GM21529 (cell line): ENCODE data around the gene PRM1.
"Not testable (repeated sequence)": the region's sequence is repeated elsewhere in the genome, so short reads cannot be mapped to it uniquely, and the experiment has no call there.

Source experiments
- ATAC-seq: cut with Tn5 transposase; IDR thresholded peaks from one replicate; pipeline ENCODE4 v1.9.1; 2021; ENCODE audit not compliant: unreplicated experiment

Gene PRM1

GRCh38 chr16:11298143-11298900 lies 17.2 kb upstream of the PRM1 start:
- no peak for ATAC-seq

DNA sequence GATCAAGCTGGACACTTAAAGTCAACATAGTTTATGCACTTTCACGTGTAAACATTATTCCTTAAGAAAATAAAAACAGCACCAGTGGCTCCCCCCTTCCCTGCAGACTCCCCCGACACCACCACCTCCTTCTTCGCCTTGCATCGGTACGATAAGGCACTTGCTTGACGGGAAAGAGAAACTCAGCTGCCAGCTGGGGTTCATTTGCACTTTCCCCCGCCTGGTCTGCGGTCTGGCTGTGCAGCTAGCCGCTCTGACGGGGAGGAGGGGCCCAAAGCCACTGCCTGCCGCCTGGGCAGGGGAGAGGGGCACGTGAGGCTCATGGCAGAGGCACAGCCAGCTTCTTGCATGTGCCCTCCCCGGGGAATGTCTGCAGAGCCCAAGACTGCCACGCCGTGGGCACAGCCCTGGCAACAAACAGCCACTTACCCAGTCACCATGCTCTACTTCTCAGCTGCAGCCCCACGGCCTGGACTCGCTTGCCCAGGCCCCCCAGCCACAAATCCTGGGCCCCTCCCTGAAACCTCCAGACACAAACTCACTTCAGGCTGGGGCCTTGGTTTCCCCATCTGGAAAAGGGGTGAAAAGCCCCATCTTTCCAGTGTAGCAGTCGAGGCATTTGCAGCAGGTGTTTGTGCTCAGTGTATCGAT lies 16.5 kb upstream of the PRM1 start:
- ATAC-seq: peak; percentile 79

- peak; percentile 5 for ATAC-seq
Observed at GRCh38 chr16:11296706-11297491, 15.8 kb upstream of the PRM1 start.

DNA sequence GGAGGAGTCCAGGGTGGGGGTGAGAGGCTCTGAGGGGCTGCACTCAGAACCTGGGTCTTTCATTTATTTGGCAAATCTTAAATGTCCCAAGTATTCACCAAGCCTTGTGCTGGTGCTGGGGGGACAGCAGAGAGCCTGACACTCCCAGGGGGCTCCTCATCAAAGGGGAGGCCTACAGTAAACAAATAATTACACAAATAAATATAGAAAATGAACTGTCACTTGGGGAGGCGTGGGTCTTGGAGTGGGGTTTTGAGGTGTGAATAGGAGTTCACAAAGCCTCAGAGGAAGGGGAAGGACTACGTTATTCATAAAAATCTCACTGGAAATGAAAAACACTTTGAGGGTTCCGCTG lies 15.2 kb upstream of the PRM1 start:
- ATAC-seq: no peak

GRCh38 chr16:11295672-11296071 lies 14.5 kb upstream of the PRM1 start:
- ATAC-seq: no peak

DNA sequence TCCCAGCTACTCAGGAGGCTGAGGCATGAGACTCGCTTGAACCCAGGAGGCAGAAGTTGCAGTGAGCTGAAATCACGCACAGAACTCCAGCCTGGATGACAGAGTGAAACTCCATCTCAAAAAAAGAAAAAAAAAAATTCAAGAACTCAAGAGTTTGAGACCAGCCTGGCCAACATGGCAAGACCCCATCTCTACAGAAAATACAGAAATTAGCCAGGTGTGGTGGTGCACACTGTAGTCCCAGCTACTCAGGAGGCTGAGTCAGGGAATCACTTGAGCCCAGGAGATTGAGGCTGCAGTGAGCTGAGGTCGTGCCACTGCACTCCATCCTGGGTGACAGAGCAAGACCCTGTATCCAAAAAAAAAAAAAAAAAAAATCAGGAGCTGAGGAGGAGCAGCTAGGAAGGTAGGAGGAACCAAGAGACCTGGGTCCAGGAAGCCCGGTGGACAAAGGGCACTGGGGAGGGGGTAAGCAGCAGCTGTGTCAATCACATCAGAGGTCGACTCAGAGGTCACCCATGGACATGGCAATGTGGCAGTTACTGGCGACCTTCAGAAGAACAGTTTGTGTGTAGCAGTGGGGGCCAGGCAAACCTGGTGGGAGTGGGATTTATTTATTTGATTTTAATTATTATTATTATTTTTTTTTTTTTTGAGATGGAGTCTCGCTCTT lies 11.1 kb upstream of the PRM1 start:
- ATAC-seq: no peak

DNA sequence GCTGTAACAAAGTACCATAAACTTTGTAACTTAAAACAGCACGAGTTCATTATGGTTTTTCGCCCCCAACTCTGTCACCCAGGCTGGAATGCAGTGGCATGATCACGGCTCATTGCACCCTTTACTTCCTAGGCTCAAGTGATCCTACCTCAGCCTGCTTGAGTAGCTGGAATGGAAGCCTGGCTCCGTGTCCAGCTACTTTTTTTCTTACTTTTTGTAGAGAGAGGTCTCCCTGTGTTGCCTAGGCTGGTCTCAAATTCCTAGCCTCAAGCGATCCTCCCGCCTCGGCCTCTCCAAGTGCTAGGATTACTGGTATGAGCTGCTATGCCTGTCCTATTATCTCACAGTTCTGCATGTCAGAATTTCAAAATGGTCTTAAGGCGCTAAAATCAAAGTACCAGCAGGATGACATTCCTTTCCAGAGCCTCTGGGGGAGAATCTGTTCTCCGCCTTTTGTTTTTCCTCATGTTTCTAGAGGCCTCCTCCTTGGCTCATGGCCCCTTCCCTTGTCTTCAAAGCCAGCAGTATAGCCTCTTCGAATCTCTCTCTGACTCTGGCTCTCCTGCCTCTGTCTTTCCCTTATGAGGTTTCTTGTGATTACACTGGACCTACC lies 10.1 kb upstream of the PRM1 start:
- no peak for ATAC-seq

DNA sequence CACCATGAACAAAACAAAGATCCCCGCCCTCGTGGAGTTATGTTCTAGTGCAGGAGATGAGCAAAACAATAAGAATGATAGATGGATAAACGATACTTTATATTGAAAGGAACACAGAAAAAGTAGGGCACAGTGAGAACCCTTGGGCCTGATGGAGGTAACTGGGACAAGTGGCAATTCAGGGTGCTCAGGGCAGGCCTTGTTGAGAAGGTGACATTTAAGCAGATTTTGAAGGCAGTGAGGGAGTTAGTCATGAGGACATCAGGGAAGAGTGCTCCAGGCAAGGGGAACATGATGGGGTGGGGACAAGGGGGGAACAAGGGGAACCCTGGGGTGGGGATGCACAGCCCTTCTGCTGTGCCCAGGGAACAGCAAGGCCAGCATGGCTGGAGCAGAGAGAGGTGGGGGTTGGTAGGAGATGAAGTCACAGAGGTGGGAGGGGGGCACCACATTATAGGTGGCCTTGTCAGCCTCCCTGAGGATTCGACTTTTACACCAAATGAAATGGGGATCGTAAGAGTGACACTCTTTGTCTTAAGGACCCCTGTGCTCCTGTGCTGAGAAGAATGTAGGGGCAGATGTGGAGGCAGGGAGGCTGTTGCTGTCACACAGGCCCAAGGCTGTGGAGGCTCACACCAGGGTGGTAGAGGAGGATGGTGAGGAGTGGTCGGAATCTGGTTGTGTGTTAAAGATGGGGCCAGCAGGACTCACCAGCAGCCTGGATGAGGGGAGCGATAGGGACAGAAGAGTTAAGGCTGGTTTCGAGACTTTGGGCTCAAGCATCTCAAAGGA lies 9.2 kb upstream of the PRM1 start:
- ATAC-seq: no peak

- not testable (repeated sequence) for ATAC-seq
Observed at GRCh38 chr16:11289696-11290095, 8.6 kb upstream of the PRM1 start.

GRCh38 chr16:11289202-11289601 lies 8.1 kb upstream of the PRM1 start:
- no peak for ATAC-seq

DNA sequence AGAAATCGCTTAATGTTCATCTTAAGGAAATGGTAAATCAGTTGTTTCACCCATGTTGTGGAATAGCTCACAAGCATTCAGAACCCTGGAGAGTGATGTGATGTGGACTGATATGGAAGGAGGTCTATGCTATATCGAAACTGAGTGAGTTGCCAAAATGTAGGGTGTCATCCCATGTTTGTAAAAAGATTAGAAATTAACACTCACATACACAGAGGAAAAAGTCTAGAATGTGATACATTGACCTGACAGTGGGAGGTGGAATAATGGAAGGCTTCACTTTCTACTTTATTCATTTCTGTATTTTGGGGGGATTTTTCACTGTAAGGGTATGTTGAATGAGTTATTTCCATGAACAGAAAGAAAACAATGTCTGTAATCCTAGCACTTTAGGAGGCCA lies 4.7 kb upstream of the PRM1 start:
- no peak for ATAC-seq

DNA sequence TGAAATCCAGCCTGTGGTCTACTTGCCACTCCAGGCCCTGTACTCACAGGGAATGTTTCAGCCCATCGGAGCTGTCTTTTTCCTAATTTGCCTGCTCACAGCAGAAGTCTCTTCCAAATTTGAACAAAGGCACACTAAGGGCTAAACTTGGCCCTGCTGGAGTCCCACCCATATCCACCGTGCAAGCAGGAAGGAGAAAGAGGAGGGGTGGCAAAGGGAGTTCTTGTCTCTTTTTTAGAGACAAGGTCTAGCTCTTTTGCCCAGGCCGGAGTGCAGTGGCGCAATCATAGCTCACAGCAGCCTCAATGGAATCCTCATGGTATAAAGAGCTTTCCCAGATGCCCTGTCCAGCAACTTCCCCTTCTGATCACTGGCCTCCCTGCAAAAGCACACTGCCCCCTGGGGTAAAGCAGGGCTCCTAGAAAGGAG lies 2.7 kb upstream of the PRM1 start:
- ATAC-seq: no peak

DNA sequence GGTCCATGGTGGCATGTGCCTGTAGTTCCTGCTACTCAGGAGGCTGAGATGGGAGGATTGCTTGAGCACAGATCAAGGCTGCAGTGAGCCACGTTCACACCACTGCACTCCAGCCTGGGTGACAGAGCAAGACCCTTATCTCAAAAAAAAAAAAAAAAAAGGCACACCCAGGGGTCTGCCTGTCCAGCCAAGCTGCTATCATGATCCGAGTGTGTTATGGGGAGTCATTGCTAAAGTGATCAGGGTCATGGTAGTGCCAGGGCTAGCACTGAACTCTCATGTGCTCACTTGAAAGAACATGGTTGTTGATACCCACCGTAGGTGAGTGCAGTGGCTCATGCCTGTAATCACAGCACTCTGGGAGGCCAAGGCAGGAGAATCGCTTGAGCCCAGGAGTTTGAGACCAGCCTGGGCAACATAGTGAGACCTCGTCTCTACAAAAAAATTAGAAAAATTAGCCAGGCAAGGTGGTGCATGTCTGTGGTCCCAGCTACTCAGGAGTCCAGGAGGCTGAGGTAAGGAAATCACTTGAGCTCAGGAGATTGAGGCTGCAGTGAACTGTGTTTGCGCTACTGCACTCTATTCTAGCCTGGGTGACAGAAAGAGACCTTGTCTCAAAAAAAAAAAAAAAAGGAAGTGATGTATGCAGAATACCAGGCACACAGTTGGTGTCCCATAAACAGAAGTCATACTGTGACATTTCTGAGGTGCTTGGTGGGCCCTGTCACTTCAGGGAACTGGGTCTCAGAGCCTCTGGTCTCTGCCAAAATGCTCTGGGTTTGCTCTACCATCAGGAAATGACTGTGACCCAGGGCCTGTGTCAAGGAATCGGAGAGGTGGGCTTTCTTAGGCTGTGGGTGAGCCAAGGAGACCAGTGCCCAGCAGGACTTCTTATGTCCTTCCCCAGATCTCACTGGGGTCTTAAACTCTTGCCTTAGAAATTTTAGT lies 2.2 kb downstream of the PRM1 start:
- ATAC-seq: no peak

DNA sequence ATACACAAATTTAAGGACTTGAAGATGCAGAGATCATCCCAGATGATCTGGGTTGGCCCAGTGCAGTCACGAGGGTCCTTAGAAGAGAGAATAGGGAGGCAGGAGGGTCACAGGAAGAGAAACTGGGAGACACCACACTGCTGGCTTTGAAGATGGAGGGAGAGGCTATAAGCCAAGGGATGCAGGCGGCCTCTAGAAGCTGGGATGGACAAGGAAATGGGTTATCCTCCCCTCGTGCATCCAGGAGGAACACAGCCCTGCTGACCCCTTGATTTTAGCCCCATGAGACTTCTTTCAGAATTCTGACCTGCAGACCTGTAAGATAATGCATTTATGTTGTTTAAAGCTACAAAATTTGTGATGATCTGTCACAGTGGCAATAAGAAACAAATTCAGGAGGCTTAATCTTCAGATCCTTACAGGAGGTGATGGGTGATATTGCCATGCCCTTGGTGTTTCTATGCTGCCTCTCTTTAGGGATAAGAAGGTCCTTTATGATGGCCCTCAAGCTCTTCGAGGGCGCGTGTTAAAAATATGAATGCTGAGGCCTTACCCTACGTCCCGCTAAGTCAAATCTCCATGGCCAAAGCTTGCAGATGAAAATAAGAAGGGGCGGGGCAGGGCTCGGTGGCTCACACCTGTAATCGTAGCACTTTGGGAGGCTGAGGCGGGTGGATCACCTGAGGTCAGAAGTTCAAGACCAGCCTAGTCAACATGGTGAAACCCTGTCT lies 3.4 kb downstream of the PRM1 start:
- ATAC-seq: no peak

- no peak for ATAC-seq
Observed at GRCh38 chr16:11276896-11277593, 4.1 kb downstream of the PRM1 start.

DNA sequence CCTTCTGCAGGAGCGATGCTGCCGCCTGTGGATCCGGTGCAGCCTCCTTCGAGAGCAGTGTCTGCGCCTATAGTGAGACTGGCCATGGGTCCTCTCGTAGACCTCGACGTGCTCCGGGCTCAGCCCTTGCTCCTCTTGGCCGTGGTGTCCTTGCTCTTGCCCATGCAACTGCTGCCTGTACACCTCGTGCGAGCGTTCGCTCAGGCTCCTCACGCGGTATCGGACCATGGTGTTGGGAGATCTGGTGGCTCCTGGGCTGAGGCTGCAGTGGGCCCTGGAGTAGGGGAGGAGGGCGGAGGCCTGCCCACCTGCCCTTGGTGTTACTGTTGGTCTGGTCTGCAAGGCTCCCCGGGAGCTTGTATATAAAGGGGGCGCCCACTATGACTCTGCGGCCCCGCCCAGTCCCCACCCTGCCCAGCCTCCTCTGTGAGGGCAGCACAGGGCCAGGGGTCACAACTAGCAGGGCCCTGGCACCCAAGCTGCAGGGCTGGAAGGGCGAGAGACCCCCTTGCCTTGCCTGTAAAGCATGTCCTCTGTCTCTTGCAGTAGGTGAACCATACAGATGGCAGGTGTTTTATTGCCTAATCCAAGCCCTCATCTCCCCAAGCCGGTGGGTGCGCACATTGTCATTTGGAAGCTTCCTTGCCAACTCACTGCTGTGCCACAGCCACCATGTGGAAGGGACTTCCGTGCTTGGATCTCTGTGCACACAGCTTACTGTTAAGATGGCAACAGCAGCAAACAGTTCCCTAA lies 4.8 kb downstream of the PRM1 start, which contains the start of gene PRM2:
Gene PRM2 (minus strand): TSS at position 338 of the 753 bp plus-strand sequence. CDS start 110 bp downstream, at position 228.
- no peak for ATAC-seq

GRCh38 chr16:11274964-11275363 lies 6.2 kb downstream of the PRM1 start:
- no peak for ATAC-seq
